Stimulated activated CD4-positive, alpha-beta T cell treated with anti-CD3 and anti-CD28 coated beads, Interleukin-1b, Interleukin-23, amount 100 ng/mL, for 1 hour (primary cell): ENCODE data around the gene WFS1.

Experiments used
- DNase-seq, 2 donors: peaks; one replicate each; pipeline ENCODE4 v3.0.0-alpha.2; 2020; ENCODE audit warnings: low read depth in 2 of 2

WFS1 gene

GRCh38 chr4:6235012-6235411 lies 34.6 kb upstream of the WFS1 start:
- no peak for DNase-seq

GRCh38 chr4:6235901-6236640 lies 33.6 kb upstream of the WFS1 start:
- DNase-seq = no peak

- DNase-seq = no peak
Measured at GRCh38 chr4:6236816-6237390, 32.7 kb upstream of the WFS1 start.

- no peak for DNase-seq
Measured at GRCh38 chr4:6239486-6239885, 30.2 kb upstream of the WFS1 start.

GRCh38 chr4:6239968-6240367 lies 29.7 kb upstream of the WFS1 start:
- no peak for DNase-seq

- DNase-seq = no peak
Measured at GRCh38 chr4:6241062-6241845, 28.4 kb upstream of the WFS1 start.

GRCh38 chr4:6242271-6243029 lies 27.2 kb upstream of the WFS1 start:
- no peak for DNase-seq

- DNase-seq = no peak
Measured at GRCh38 chr4:6245246-6246169, 24.1 kb upstream of the WFS1 start.

GRCh38 chr4:6246170-6246634 lies 23.4 kb upstream of the WFS1 start:
- DNase-seq = no peak

GRCh38 chr4:6248394-6248793 lies 21.3 kb upstream of the WFS1 start:
- DNase-seq = no peak

GRCh38 chr4:6250235-6250983 lies 19.2 kb upstream of the WFS1 start:
- DNase-seq = no peak

GRCh38 chr4:6250984-6251295 lies 18.7 kb upstream of the WFS1 start:
- DNase-seq = no peak

- no peak for DNase-seq
Measured at GRCh38 chr4:6251365-6251764, 18.3 kb upstream of the WFS1 start.

- DNase-seq = no peak
Measured at GRCh38 chr4:6252051-6252450, 17.6 kb upstream of the WFS1 start.

- no peak for DNase-seq
Measured at GRCh38 chr4:6253111-6253510, 16.5 kb upstream of the WFS1 start.

GRCh38 chr4:6253961-6254360 lies 15.7 kb upstream of the WFS1 start:
- no peak for DNase-seq

GRCh38 chr4:6256141-6256540 lies 13.5 kb upstream of the WFS1 start:
- no peak for DNase-seq

- no peak for DNase-seq
Measured at GRCh38 chr4:6257247-6258025, 12.2 kb upstream of the WFS1 start.

- no peak for DNase-seq
Measured at GRCh38 chr4:6258026-6258360, 11.7 kb upstream of the WFS1 start.

GRCh38 chr4:6258741-6259140 lies 10.9 kb upstream of the WFS1 start:
- DNase-seq = no peak
